ENCODE data around the gene PIGW. TPM values are rescaled to one million over a fixed set of nuclear protein-coding genes. Genes with fewer than 3 reads are reported as not detected.

The PIGW gene
- total and polyA plus RNA-seq, 9 donors: 4.7 to 9.9 (median 8.8) TPM

GRCh38 chr17:36545077-36545464, 10.3 kb downstream of the PIGW start:
- WGBS (ENCODE audit: insufficient coverage): under 1% methylated on average over 15 of the region's 38 CpGs
- Histone ChIP-seq H3K4me1 (ENCODE audit: control insufficient read depth, insufficient read depth, low read length) (peaks cover 11% of the 10 kb centered on the region), H3K27me3 (ENCODE audit: control insufficient read depth, insufficient read depth, low read length) (no peaks in the 10 kb centered on the region)

DNA sequence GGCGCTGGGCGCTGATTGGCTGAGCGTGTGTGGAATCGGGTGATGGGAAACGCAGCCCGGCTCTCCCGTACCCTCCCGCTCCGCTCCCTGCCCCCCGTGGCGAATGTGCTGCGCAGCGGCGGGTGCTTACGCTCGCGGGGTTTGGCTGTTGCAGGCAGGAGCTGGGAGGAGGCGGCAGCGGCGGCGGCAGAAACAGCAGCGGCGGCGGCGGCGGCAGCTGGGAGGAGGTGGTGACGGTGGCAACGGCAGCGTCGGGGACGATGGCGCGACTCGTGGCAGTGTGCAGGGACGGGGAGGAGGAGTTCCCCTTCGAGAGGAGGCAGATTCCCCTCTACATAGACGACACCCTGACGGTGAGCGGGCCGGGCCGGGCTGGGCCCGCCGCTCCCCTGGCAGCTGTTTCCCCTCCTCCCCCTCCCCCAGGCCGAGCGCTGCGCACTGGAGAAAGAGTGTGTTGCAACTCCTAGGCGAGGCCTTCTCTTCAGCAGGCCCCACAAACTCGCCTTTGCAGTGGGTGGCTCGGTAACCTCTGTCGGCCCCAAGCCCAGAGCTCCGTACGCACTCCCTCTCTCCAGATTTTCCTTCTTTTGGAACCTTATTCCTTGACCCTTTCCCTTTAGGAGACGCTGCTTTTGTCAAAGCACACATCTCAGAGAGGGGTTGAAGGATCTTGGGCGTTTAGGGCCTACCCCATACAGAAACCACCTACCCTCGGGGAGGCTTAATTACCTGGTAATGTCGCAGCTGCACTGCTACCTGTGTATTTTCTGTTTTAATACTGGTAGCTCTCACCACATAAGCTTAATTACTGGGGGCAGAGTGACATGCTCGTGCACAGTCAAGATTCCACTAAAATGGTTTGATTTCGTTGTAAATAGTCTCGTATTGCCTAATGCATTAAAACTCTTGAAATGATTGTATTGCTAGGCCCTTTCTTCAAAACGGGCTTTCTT, 11.0 kb downstream of the PIGW start:
- peaks cover 11% of the 10 kb centered on the region for H3K4me1 ChIP-seq (ENCODE audit: control insufficient read depth, insufficient read depth, low read length)
- WGBS (ENCODE audit: insufficient coverage): under 1% methylated on average over 38 of the region's 60 CpGs
- no peaks in the 10 kb centered on the region for H3K9me3 ChIP-seq (replicated peaks; ENCODE audit: control insufficient read depth, low read depth, low read length)
- H3K27ac ChIP-seq (ENCODE audit: low read length): peak overlapping the region; percentile 99
- no peaks in the 10 kb centered on the region for H3K27me3 ChIP-seq (ENCODE audit: control insufficient read depth, insufficient read depth, low read length)
- peak overlapping the region; percentile 98 for H3K4me3 ChIP-seq (ENCODE audit: low read length)
- DNase-seq: peak; percentile 99
- no peaks in the 10 kb centered on the region for H3K36me3 ChIP-seq (ENCODE audit: control insufficient read depth, insufficient read depth, low read length)

More at GRCh38 chr17:36545077-36545464, 10.3 kb downstream of the PIGW start:
- H3K9me3 ChIP-seq (replicated peaks; ENCODE audit: control insufficient read depth, low read depth, low read length): no peaks in the 10 kb centered on the region
- H3K4me3 ChIP-seq (ENCODE audit: low read length): peak overlapping the region; percentile 98
- no peak for DNase-seq
- no peaks in the 10 kb centered on the region for H3K36me3 ChIP-seq (ENCODE audit: control insufficient read depth, insufficient read depth, low read length)
- peak overlapping the region; percentile 99 for H3K27ac ChIP-seq (ENCODE audit: low read length)

GRCh38 chr17:36546418-36547093, 11.8 kb downstream of the PIGW start:
- peaks cover 11% of the 10 kb centered on the region for H3K4me1 ChIP-seq (ENCODE audit: control insufficient read depth, insufficient read depth, low read length)
- DNase-seq: no peak
- H3K27me3 ChIP-seq (ENCODE audit: control insufficient read depth, insufficient read depth, low read length): no peaks in the 10 kb centered on the region
- peak overlapping the region; percentile 98 for H3K4me3 ChIP-seq (ENCODE audit: low read length)
- H3K27ac ChIP-seq (ENCODE audit: low read length): peak overlapping the region; percentile 99
- peaks cover 2% of the 10 kb centered on the region for H3K36me3 ChIP-seq (ENCODE audit: control insufficient read depth, insufficient read depth, low read length)
- no peaks in the 10 kb centered on the region for H3K9me3 ChIP-seq (replicated peaks; ENCODE audit: control insufficient read depth, low read depth, low read length)
- 12% methylated on average over 2 of the region's 7 CpGs for WGBS (ENCODE audit: insufficient coverage)

GRCh38 chr17:36547776-36548175, 13.0 kb downstream of the PIGW start:
- DNase-seq: no peak
- Histone ChIP-seq H3K36me3 (ENCODE audit: control insufficient read depth, insufficient read depth, low read length) (peaks cover 2% of the 10 kb centered on the region), H3K27ac (ENCODE audit: low read length) (no peak overlapping the region), H3K4me1 (ENCODE audit: control insufficient read depth, insufficient read depth, low read length) (peaks cover 11% of the 10 kb centered on the region), H3K9me3 (replicated peaks; ENCODE audit: control insufficient read depth, low read depth, low read length) (no peaks in the 10 kb centered on the region), H3K27me3 (ENCODE audit: control insufficient read depth, insufficient read depth, low read length) (no peaks in the 10 kb centered on the region), H3K4me3 (ENCODE audit: low read length) (no peak overlapping the region)

DNA sequence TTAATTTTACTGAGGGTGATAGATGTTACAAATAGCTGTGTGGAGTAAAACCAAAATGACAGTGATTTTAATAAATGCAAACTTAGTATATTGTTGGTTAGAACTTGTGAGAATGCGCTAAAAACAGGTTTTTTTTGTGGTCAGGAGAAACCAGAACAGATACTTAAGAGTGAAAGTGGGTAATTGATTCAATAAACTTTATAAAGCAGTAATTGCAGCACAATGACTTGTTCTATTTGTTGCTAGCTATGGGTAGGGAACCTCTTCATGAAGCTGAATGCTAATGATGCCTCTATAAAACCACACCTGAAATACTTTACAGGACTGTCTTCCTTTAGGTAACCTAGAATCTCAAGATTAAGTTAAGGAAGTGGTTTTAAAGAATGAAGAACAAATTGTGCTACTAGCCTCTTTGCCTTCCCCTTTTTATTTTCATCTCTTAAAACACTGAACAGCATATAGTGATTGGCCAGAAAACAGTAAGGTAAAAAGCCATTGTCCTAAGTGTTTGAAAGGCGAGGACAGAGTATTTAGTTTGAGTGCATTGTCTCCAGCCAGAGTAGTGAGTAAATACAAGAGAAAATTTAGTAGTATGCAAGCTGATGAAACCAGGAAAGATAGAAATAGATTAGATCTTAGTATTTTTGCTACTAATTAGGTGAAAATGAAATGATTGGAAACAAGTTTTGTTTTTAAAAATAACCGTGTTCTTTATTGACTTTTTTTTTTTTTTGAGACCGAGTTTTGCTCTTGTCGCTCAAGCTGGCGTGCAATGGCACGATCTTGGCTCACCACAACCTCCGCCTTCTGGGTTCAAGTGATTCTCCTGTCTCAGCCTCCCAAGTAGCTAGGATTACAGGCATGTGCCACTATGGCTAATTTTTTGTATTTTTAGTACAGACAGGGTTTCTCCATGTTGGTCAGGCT, 16.0 kb downstream of the PIGW start:
- H3K27ac ChIP-seq (ENCODE audit: low read length): no peak overlapping the region
- H3K27me3 ChIP-seq (ENCODE audit: control insufficient read depth, insufficient read depth, low read length): no peaks in the 10 kb centered on the region
- 87% methylated on average over 3 of the region's 8 CpGs for WGBS (ENCODE audit: insufficient coverage)
- peaks cover 2% of the 10 kb centered on the region for H3K4me1 ChIP-seq (ENCODE audit: control insufficient read depth, insufficient read depth, low read length)
- H3K36me3 ChIP-seq (ENCODE audit: control insufficient read depth, insufficient read depth, low read length): peaks cover 7% of the 10 kb centered on the region
- no peaks in the 10 kb centered on the region for H3K9me3 ChIP-seq (replicated peaks; ENCODE audit: control insufficient read depth, low read depth, low read length)
- H3K4me3 ChIP-seq (ENCODE audit: low read length): no peak overlapping the region
- DNase-seq: no peak

DNA sequence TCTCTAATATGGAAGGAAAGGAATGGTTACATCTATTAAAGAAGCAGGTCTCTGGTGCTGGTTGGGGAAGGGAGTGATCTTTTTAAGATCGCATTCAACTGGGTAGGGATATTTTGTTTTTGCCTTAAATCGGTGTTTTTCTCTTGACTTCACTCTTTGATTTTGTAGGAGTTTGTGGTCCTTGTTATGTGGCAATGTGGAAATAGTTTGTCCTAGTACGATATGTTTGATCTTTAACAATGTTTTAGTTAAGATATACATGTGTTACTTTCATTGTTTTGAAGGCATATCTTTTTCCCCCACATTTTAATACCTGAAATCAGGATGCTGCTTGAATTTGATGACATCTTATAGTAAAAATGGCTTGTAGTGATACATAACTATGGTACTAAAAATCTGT, 18.7 kb downstream of the PIGW start:
- Histone ChIP-seq H3K4me1 (ENCODE audit: control insufficient read depth, insufficient read depth, low read length) (no peaks in the 10 kb centered on the region), H3K27ac (ENCODE audit: low read length) (no peak overlapping the region)
- WGBS (ENCODE audit: insufficient coverage): no CpG with 5 or more reads among the region's 3 CpGs

GRCh38 chr17:36566081-36566480, 31.3 kb downstream of the PIGW start:
- Histone ChIP-seq H3K27me3 (ENCODE audit: control insufficient read depth, insufficient read depth, low read length) (no peaks in the 10 kb centered on the region), H3K9me3 (replicated peaks; ENCODE audit: control insufficient read depth, low read depth, low read length) (no peaks in the 10 kb centered on the region), H3K4me1 (ENCODE audit: control insufficient read depth, insufficient read depth, low read length) (no peaks in the 10 kb centered on the region), H3K4me3 (ENCODE audit: low read length) (no peak overlapping the region), H3K36me3 (ENCODE audit: control insufficient read depth, insufficient read depth, low read length) (peaks cover 56% of the 10 kb centered on the region), H3K27ac (ENCODE audit: low read length) (no peak overlapping the region)
- no peak for DNase-seq
- WGBS (ENCODE audit: insufficient coverage): 94% methylated on average over 2 of the region's 4 CpGs

More for the DNA sequence above, 18.7 kb downstream of the PIGW start:
- Histone ChIP-seq H3K9me3 (replicated peaks; ENCODE audit: control insufficient read depth, low read depth, low read length) (no peaks in the 10 kb centered on the region), H3K4me3 (ENCODE audit: low read length) (no peak overlapping the region), H3K27me3 (ENCODE audit: control insufficient read depth, insufficient read depth, low read length) (no peaks in the 10 kb centered on the region), H3K36me3 (ENCODE audit: control insufficient read depth, insufficient read depth, low read length) (peaks cover 27% of the 10 kb centered on the region)
- DNase-seq: no peak

DNA sequence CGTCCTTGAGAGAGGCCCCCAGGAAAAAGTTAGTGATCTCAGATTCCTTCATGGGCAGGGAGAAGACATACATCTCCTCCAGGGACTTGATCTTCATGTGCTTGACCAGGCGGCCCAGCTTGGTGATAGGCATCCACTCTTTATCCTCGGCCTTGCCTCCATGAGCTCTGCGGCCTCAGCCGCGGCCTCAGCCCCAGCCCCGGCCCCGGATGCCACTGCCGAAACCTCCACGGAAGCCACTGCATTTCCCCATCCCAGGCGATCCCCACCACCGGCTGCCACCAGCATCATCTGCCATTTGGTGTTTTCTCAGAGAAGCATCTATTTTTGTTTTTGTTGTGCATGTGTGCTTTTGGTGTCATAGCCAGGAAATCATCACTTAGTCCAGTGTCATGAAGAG, 40.2 kb downstream of the PIGW start:
- DNase-seq: no peak
- Histone ChIP-seq H3K9me3 (replicated peaks; ENCODE audit: control insufficient read depth, low read depth, low read length) (no peaks in the 10 kb centered on the region), H3K4me1 (ENCODE audit: control insufficient read depth, insufficient read depth, low read length) (no peaks in the 10 kb centered on the region), H3K36me3 (ENCODE audit: control insufficient read depth, insufficient read depth, low read length) (peaks cover 46% of the 10 kb centered on the region), H3K27ac (ENCODE audit: low read length) (no peak overlapping the region), H3K4me3 (ENCODE audit: low read length) (no peak overlapping the region), H3K27me3 (ENCODE audit: control insufficient read depth, insufficient read depth, low read length) (no peaks in the 10 kb centered on the region)
- 99% methylated on average over 10 of the region's 12 CpGs for WGBS (ENCODE audit: insufficient coverage)

- 100% methylated on average over 1 of the region's 2 CpGs for WGBS (ENCODE audit: insufficient coverage)
- Histone ChIP-seq H3K27me3 (ENCODE audit: control insufficient read depth, insufficient read depth, low read length) (no peaks in the 10 kb centered on the region), H3K9me3 (replicated peaks; ENCODE audit: control insufficient read depth, low read depth, low read length) (no peaks in the 10 kb centered on the region), H3K4me3 (ENCODE audit: low read length) (no peak overlapping the region), H3K36me3 (ENCODE audit: control insufficient read depth, insufficient read depth, low read length) (peaks cover 47% of the 10 kb centered on the region), H3K4me1 (ENCODE audit: control insufficient read depth, insufficient read depth, low read length) (no peaks in the 10 kb centered on the region), H3K27ac (ENCODE audit: low read length) (no peak overlapping the region)
- no peak for DNase-seq
These were observed 42.0 kb downstream of the PIGW start for GRCh38 chr17:36576793-36577192.
